H1 (cell line): Measurements from ENCODE around the gene ATXN7.

Source experiments
- CTCF ChIP-seq, 3 experiments: IDR thresholded peaks; 1 replicate in 2 of 3; 2 replicates in 1 of 3; pipeline versions ENCODE4 v1.5.1 to v1.6.1; 2011; ENCODE audit warnings: low read length in 3 of 3, mild to moderate bottlenecking in 3 of 3, inconsistent platforms in 2 of 3, low read depth in 1 of 3, moderate library complexity in 1 of 3; ENCODE audit not compliant: insufficient read depth in 1 of 3; ENCODE audit errors: control extremely low read depth in 1 of 3
- EZH2 ChIP-seq: fragments of 200-600 bp; sonication (generic); IDR thresholded peaks from 2 replicates; pipeline ENCODE4 v1.7.1; 2012; ENCODE audit warnings: low read depth, mild to moderate bottlenecking, moderate library complexity, low read length, inconsistent platforms; ENCODE audit not compliant: severe bottlenecking
- POLR2A ChIP-seq, 2 experiments: IDR thresholded peaks; 1 replicate in 1 of 2; 2 replicates in 1 of 2; pipeline ENCODE4 v1.6.1; 2011; ENCODE audit warnings: low read depth in 2 of 2, low read length in 2 of 2, mild to moderate bottlenecking in 2 of 2; ENCODE audit errors: control extremely low read depth in 1 of 2
- POLR2AphosphoS5 ChIP-seq: IDR thresholded peaks from 2 replicates; pipeline ENCODE4 v1.6.1; 2011; ENCODE audit warnings: low read depth, low read length
- SIN3A ChIP-seq, 2 experiments: IDR thresholded peaks in 1 of 2; conservative IDR thresholded peaks in 1 of 2; 2 replicates each; pipeline ENCODE4 v1.6.1; 2011 to 2012; ENCODE audit warnings: low read length in 2 of 2, improper control_type of control experiment in 1 of 2, low read depth in 1 of 2, mild to moderate bottlenecking in 1 of 2

- TF ChIP-seq POLR2AphosphoS5 = no peak
- no peak for TF ChIP-seq EZH2
- TF ChIP-seq POLR2A (IDR thresholded peaks at IDR 0.05; ENCODE audit: control extremely low read depth in 1 of 2, low read depth in 2 of 2, low read length in 2 of 2) = no peak
- no peak for TF ChIP-seq SIN3A (conservative IDR thresholded peaks at IDR 0.05 in 1 of 2, IDR thresholded peaks at IDR 0.05 in 1 of 2; ENCODE audit: low read depth in 1 of 2, low read length in 2 of 2)
- TF ChIP-seq CTCF (IDR thresholded peaks at IDR 0.05; ENCODE audit: control extremely low read depth in 1 of 3, insufficient read depth in 1 of 3, low read depth in 1 of 3, low read length in 3 of 3) = no peak
These were observed 173.4 kb downstream of the ATXN7 start for GRCh38 chr3:64037084-64037483.
